Fibroblast of lung (primary cell): ENCODE results near the gene TRPC1.

Source experiments
- EZH2 ChIP-seq: IDR thresholded peaks from 2 replicates; pipeline ENCODE4 v1.5.1; 2012; ENCODE audit warnings: low read length, control low read depth, mild to moderate bottlenecking; ENCODE audit errors: missing control alignments
- TF ChIP-seq, protein P1 (sequence below), 2 donors: IDR thresholded peaks in 1 of 2; conservative IDR thresholded peaks in 1 of 2; 1 replicate in 1 of 2; 2 replicates in 1 of 2; pipeline ENCODE4 v1.5.1; 2011 to 2012; ENCODE audit warnings: low read length in 2 of 2, control low read depth in 1 of 2, inconsistent platforms in 1 of 2, low read depth in 1 of 2, mild to moderate bottlenecking in 1 of 2

DNA sequence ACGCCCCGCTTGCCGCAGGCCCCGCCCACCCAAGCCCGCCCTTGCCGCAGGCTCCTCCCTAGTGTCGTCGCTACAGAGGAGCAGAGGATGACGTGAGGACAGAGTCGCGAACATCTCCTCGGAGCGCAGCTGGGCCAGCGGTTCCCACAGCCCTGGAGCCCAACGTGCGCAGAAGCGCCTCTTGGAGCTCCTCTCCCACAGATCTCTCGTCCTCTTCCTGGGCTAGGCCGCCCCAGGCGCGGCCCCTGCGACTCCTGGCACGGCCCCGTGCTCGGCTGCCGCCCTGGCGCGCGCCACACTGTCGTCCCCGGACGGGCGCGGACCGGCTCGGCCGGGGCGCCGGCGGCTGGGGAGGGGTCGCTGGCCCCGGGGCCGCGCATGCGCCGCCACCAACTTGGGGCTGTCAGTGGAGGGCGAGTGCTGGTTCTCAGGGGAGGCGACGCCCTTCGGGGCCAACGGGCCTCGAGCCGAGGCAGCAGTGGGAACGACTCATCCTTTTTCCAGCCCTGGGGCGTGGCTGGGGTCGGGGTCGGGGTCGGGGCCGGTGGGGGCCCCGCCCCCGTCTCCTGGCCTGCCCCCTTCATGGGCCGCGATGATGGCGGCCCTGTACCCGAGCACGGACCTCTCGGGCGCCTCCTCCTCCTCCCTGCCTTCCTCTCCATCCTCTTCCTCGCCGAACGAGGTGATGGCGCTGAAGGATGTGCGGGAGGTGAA is at the start of gene TRPC1:
- TF ChIP-seq, protein P1, sequence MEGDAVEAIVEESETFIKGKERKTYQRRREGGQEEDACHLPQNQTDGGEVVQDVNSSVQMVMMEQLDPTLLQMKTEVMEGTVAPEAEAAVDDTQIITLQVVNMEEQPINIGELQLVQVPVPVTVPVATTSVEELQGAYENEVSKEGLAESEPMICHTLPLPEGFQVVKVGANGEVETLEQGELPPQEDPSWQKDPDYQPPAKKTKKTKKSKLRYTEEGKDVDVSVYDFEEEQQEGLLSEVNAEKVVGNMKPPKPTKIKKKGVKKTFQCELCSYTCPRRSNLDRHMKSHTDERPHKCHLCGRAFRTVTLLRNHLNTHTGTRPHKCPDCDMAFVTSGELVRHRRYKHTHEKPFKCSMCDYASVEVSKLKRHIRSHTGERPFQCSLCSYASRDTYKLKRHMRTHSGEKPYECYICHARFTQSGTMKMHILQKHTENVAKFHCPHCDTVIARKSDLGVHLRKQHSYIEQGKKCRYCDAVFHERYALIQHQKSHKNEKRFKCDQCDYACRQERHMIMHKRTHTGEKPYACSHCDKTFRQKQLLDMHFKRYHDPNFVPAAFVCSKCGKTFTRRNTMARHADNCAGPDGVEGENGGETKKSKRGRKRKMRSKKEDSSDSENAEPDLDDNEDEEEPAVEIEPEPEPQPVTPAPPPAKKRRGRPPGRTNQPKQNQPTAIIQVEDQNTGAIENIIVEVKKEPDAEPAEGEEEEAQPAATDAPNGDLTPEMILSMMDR (conservative IDR thresholded peaks at IDR 0.05 in 1 of 2, IDR thresholded peaks at IDR 0.05 in 1 of 2; ENCODE audit: low read depth in 1 of 2, low read length in 2 of 2): no peak
- TF ChIP-seq EZH2: no peak
